GM12878 (cell line): ENCODE data around the gene ATL1. TPM values are rescaled to one million over a fixed set of nuclear protein-coding genes. Genes with fewer than 3 reads are reported as not detected.

ENCODE experiments used
- ATF3 ChIP-seq: IDR thresholded peaks from 2 replicates; pipeline ENCODE4 v1.6.1; 2011; ENCODE audit warnings: low read depth, mild to moderate bottlenecking, low read length, moderate library complexity, borderline replicate concordance; ENCODE audit errors: extremely low read depth
- BCL11A ChIP-seq: IDR thresholded peaks from 2 replicates; pipeline ENCODE4 v1.6.1; 2011; ENCODE audit warnings: low read depth, low read length
- BRCA1 ChIP-seq: IDR thresholded peaks from 2 replicates; pipeline ENCODE4 v1.6.1; 2011; ENCODE audit warnings: low read depth, low read length, improper control_type of control experiment
- CBFB ChIP-seq: IDR thresholded peaks from 2 replicates; pipeline ENCODE4 v1.6.1; 2016; ENCODE audit warnings: antibody characterized with exemption, low read depth
- CEBPB ChIP-seq, 2 experiments: fragments of 150-350 bp in 1 of 2; IDR thresholded peaks; 2 replicates each; pipeline ENCODE4 v1.6.1; 2012 to 2014; ENCODE audit warnings: low read depth in 2 of 2, low read length in 2 of 2, borderline replicate concordance in 1 of 2, inconsistent platforms in 1 of 2
- DPF2 ChIP-seq: fragments of 450-650 bp; IDR thresholded peaks from 2 replicates; pipeline ENCODE4 v1.6.1; 2017; ENCODE audit warnings: mild to moderate bottlenecking
- EED ChIP-seq: sonication (generic); IDR thresholded peaks from 2 replicates; pipeline ENCODE4 v1.6.1; 2016; ENCODE audit warnings: antibody characterized with exemption, low read depth
- EP300 ChIP-seq, 2 experiments: fragments of 150-350 bp in 1 of 2; IDR thresholded peaks; 2 replicates each; pipeline ENCODE4 v1.6.1; 2011 to 2012; ENCODE audit warnings: low read depth in 2 of 2, low read length in 2 of 2, borderline replicate concordance in 1 of 2, improper control_type of control experiment in 1 of 2, inconsistent platforms in 1 of 2; ENCODE audit not compliant: control insufficient read depth in 1 of 2
- HCFC1 ChIP-seq: fragments of 150-350 bp; IDR thresholded peaks from 2 replicates; pipeline ENCODE4 v1.6.1; 2014; ENCODE audit warnings: low read length
- HSF1 ChIP-seq: fragments of 150-350 bp; IDR thresholded peaks from 2 replicates; pipeline ENCODE4 v1.6.1; 2014; ENCODE audit warnings: mild to moderate bottlenecking, low read depth, low read length
- MEF2A ChIP-seq: IDR thresholded peaks from 2 replicates; pipeline ENCODE4 v1.6.1; 2011; ENCODE audit warnings: low read depth, mild to moderate bottlenecking, low read length, moderate library complexity; ENCODE audit not compliant: insufficient read depth
- NFIC ChIP-seq: IDR thresholded peaks from 2 replicates; pipeline ENCODE4 v1.6.1; 2012; ENCODE audit warnings: low read depth, mild to moderate bottlenecking, inconsistent platforms, low read length, moderate library complexity
- RAD51 ChIP-seq: fragments of 450-650 bp; IDR thresholded peaks from 2 replicates; pipeline ENCODE4 v1.6.1; 2016; ENCODE audit warnings: moderate library complexity, mild to moderate bottlenecking, inconsistent platforms
- RFX5 ChIP-seq: IDR thresholded peaks from 2 replicates; pipeline ENCODE4 v1.6.1; 2011; ENCODE audit warnings: low read depth, low read length, improper control_type of control experiment
- SMAD1 ChIP-seq: fragments of 450-650 bp; IDR thresholded peaks from 2 replicates; pipeline ENCODE4 v1.6.1; 2018; ENCODE audit warnings: mild to moderate bottlenecking, low read depth; ENCODE audit not compliant: partially characterized antibody
- SPI1 ChIP-seq: IDR thresholded peaks from 2 replicates; pipeline ENCODE4 v1.6.1; 2011; ENCODE audit warnings: low read depth, mild to moderate bottlenecking, low read length, moderate library complexity, borderline replicate concordance; ENCODE audit not compliant: insufficient read depth
- STAT3 ChIP-seq: IDR thresholded peaks from 2 replicates; pipeline ENCODE4 v1.6.1; 2011; ENCODE audit warnings: low read depth, low read length, improper control_type of control experiment
- WRNIP1 ChIP-seq: IDR thresholded peaks from 2 replicates; pipeline ENCODE4 v1.6.1; 2011; ENCODE audit warnings: low read depth, low read length, improper control_type of control experiment, borderline replicate concordance
- ZNF24 ChIP-seq: fragments of 450-650 bp; IDR thresholded peaks from 2 replicates; pipeline ENCODE4 v1.6.1; 2017; ENCODE audit warnings: antibody characterized with exemption, mild to moderate bottlenecking
- ZNF592 ChIP-seq: fragments of 450-650 bp; IDR thresholded peaks from 2 replicates; pipeline ENCODE4 v1.6.1; 2017; ENCODE audit warnings: mild to moderate bottlenecking, moderate library complexity
- polyA plus RNA-seq, 11 experiments: library from polyadenylated mRNA; depleted of rRNA in 4 of 11; unstranded in 6 of 11; stranded (reverse) in 5 of 11; fragments of >200 nt; fragmentation: Nextera tagmentation in 4 of 11; fragmentation: Illumina TruSeq in 1 of 11; extraction: Ambion mirVana in 4 of 11; extraction: Trizol in 1 of 11; gene quantifications; 1 replicate in 1 of 11; 2 replicates in 10 of 11; pipeline versions ENCODE4 v1.2.1 to v1.2.3, GENCODE V29; 2011 to 2016; ENCODE audit warnings: inconsistent platforms in 2 of 11, missing spikeins in 2 of 11, low read depth in 1 of 11
- total RNA-seq, 4 experiments: library from RNA; depleted of rRNA in 3 of 4; stranded (reverse); fragments of >200 nt in 3 of 4; fragmentation: Illumina TruSeq in 1 of 4; extraction: Trizol in 1 of 4; gene quantifications; 2 replicates each; pipeline versions ENCODE4 v1.2.1 to v1.2.3, GENCODE V29; 2013 to 2021
- TF ChIP-seq, protein P1 (sequence below): fragments of 450-650 bp; IDR thresholded peaks from 2 replicates; pipeline ENCODE4 v1.6.1; 2016; ENCODE audit warnings: mild to moderate bottlenecking
- TF ChIP-seq, protein P2 (sequence below), 3 experiments: IDR thresholded peaks in 2 of 3; conservative IDR thresholded peaks in 1 of 3; 2 replicates each; pipeline ENCODE4 v1.5.1; 2011; ENCODE audit warnings: low read depth in 3 of 3, low read length in 3 of 3, mild to moderate bottlenecking in 3 of 3, control low read depth in 2 of 3, moderate library complexity in 2 of 3, inconsistent platforms in 1 of 3, mixed read lengths in 1 of 3; ENCODE audit not compliant: control insufficient read depth in 2 of 3, insufficient read depth in 1 of 3; ENCODE audit errors: extremely low read depth in 1 of 3

ATL1 gene
- total and polyA plus RNA-seq, 10 of the 15 experiments (the other 5 are each of a cell fraction or from before 2014, with no cell fraction given): 0.11 to 1.2 (median 0.58) TPM; not detected in 1

- TF ChIP-seq, protein P1, sequence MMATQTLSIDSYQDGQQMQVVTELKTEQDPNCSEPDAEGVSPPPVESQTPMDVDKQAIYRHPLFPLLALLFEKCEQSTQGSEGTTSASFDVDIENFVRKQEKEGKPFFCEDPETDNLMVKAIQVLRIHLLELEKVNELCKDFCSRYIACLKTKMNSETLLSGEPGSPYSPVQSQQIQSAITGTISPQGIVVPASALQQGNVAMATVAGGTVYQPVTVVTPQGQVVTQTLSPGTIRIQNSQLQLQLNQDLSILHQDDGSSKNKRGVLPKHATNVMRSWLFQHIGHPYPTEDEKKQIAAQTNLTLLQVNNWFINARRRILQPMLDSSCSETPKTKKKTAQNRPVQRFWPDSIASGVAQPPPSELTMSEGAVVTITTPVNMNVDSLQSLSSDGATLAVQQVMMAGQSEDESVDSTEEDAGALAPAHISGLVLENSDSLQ: no peak
- no peak for TF ChIP-seq WRNIP1
- TF ChIP-seq STAT3: no peak
- peak; percentile 77; the same call in 1 of the 2 replicates for TF ChIP-seq ZNF24
- TF ChIP-seq RFX5: no peak
- TF ChIP-seq BCL11A: 0 out of 2 replicates have a peak, but pooled peaks have one; percentile 31
- TF ChIP-seq MEF2A: peak; percentile 92
- no peak for TF ChIP-seq ATF3
- TF ChIP-seq, protein P2, sequence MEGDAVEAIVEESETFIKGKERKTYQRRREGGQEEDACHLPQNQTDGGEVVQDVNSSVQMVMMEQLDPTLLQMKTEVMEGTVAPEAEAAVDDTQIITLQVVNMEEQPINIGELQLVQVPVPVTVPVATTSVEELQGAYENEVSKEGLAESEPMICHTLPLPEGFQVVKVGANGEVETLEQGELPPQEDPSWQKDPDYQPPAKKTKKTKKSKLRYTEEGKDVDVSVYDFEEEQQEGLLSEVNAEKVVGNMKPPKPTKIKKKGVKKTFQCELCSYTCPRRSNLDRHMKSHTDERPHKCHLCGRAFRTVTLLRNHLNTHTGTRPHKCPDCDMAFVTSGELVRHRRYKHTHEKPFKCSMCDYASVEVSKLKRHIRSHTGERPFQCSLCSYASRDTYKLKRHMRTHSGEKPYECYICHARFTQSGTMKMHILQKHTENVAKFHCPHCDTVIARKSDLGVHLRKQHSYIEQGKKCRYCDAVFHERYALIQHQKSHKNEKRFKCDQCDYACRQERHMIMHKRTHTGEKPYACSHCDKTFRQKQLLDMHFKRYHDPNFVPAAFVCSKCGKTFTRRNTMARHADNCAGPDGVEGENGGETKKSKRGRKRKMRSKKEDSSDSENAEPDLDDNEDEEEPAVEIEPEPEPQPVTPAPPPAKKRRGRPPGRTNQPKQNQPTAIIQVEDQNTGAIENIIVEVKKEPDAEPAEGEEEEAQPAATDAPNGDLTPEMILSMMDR (IDR thresholded peaks at IDR 0.05 in 2 of 3, conservative IDR thresholded peaks at IDR 0.05 in 1 of 3; ENCODE audit: control insufficient read depth in 2 of 3, extremely low read depth in 1 of 3, insufficient read depth in 1 of 3, low read depth in 3 of 3, low read length in 3 of 3): no peak
- no peak for TF ChIP-seq ZNF592
- no peak for TF ChIP-seq SMAD1
- no peak for TF ChIP-seq HSF1
- TF ChIP-seq EED: peak; percentile 97
- TF ChIP-seq BRCA1: no peak
- TF ChIP-seq HCFC1: no peak
- peak; percentile 56; the same call in 1 of the 2 replicates for TF ChIP-seq DPF2
- no peak for TF ChIP-seq RAD51
- TF ChIP-seq CEBPB (IDR thresholded peaks at IDR 0.05; ENCODE audit: borderline replicate concordance in 1 of 2, low read depth in 2 of 2, low read length in 2 of 2): no peak
- TF ChIP-seq SPI1: peak; percentile 87; the same call in 1 of the 2 replicates
- peak; percentile 95 for TF ChIP-seq NFIC
- TF ChIP-seq EP300 (IDR thresholded peaks at IDR 0.05; ENCODE audit: borderline replicate concordance in 1 of 2, control insufficient read depth in 1 of 2, low read depth in 2 of 2, low read length in 2 of 2): peak; percentile 46 to 81; a peak in 2 of 4 replicates
- no peak for TF ChIP-seq CBFB
These were observed 117.7 kb downstream of the ATL1 start (continued) for GRCh38 chr14:50677527-50678063.
